Loucy (cell line): ENCODE measurements around the gene ASB10.

Source experiments
- H2AFZ ChIP-seq: fragments of 200-600 bp; sonication (generic); 2 replicates; pipeline ENCODE4 v1.6.0; 2016; ENCODE audit warnings: antibody characterized with exemption, mild to moderate bottlenecking, low read length, moderate library complexity
- H3F3A ChIP-seq: fragments of 200-600 bp; 2 replicates; pipeline ENCODE4 v1.6.0; 2016; ENCODE audit warnings: antibody characterized with exemption, low read depth, mild to moderate bottlenecking
- H3K27me3 ChIP-seq: fragments of 200-600 bp; sonication (generic); 2 replicates; pipeline ENCODE4 v1.6.1; 2014; ENCODE audit warnings: low read length, mild to moderate bottlenecking; ENCODE audit not compliant: insufficient read depth, poor library complexity, severe bottlenecking
- H3K36me3 ChIP-seq: fragments of 200-600 bp; sonication (generic); 2 replicates; pipeline ENCODE4 v1.6.1; 2016; ENCODE audit warnings: low read length; ENCODE audit not compliant: insufficient read depth
- H3K4me1 ChIP-seq: fragments of 200-600 bp; sonication (generic); 2 replicates; pipeline ENCODE4 v1.5.1; 2014; ENCODE audit warnings: low read length, mild to moderate bottlenecking; ENCODE audit not compliant: insufficient read depth, poor library complexity, severe bottlenecking
- H3K4me2 ChIP-seq: fragments of 200-600 bp; sonication (generic); 2 replicates; pipeline ENCODE4 v1.6.0; 2014; ENCODE audit warnings: antibody characterized with exemption, low read length, low read depth, mild to moderate bottlenecking; ENCODE audit not compliant: poor library complexity, severe bottlenecking
- H3K4me3 ChIP-seq: fragments of 200-600 bp; sonication (generic); 2 replicates; pipeline ENCODE4 v1.5.1; 2014; ENCODE audit warnings: low read length, mild to moderate bottlenecking, mixed read lengths; ENCODE audit not compliant: poor library complexity, severe bottlenecking
- H3K79me2 ChIP-seq: fragments of 200-600 bp; sonication (generic); 2 replicates; pipeline ENCODE4 v1.6.1; 2014; ENCODE audit warnings: low read length; ENCODE audit not compliant: insufficient read depth
- H3K9ac ChIP-seq: fragments of 200-600 bp; sonication (generic); 2 replicates; pipeline ENCODE4 v1.6.0; 2014; ENCODE audit warnings: mild to moderate bottlenecking, low read depth, low read length, moderate library complexity; ENCODE audit not compliant: poor library complexity, severe bottlenecking
- H3K9me2 ChIP-seq: fragments of 200-600 bp; sonication (generic); replicated peaks from 2 replicates; pipeline ENCODE4 v1.6.1; 2016; ENCODE audit warnings: low read depth, low read length, mixed read lengths
- H3K9me3 ChIP-seq: fragments of 200-600 bp; sonication (generic); 2 replicates; pipeline ENCODE4 v1.6.1; 2014; ENCODE audit warnings: mild to moderate bottlenecking, antibody characterized with exemption, low read length, low read depth; ENCODE audit not compliant: insufficient read depth
- H4K20me1 ChIP-seq: fragments of 200-600 bp; sonication (generic); 2 replicates; pipeline ENCODE4 v1.6.0; 2014; ENCODE audit warnings: antibody characterized with exemption, low read length, mild to moderate bottlenecking; ENCODE audit not compliant: insufficient read depth, poor library complexity, severe bottlenecking
- EZH2phosphoT487 ChIP-seq: fragments of 200-600 bp; IDR thresholded peaks from 2 replicates; pipeline ENCODE4 v1.6.1; 2018; ENCODE audit warnings: antibody characterized with exemption, mild to moderate bottlenecking, moderate library complexity, borderline replicate concordance
- TF ChIP-seq, protein P1 (sequence below): fragments of 200-600 bp; sonication (generic); conservative IDR thresholded peaks from 2 replicates; pipeline ENCODE4 v1.5.1; 2014; ENCODE audit warnings: mild to moderate bottlenecking, antibody characterized with exemption, low read length

The ASB10 gene

DNA sequence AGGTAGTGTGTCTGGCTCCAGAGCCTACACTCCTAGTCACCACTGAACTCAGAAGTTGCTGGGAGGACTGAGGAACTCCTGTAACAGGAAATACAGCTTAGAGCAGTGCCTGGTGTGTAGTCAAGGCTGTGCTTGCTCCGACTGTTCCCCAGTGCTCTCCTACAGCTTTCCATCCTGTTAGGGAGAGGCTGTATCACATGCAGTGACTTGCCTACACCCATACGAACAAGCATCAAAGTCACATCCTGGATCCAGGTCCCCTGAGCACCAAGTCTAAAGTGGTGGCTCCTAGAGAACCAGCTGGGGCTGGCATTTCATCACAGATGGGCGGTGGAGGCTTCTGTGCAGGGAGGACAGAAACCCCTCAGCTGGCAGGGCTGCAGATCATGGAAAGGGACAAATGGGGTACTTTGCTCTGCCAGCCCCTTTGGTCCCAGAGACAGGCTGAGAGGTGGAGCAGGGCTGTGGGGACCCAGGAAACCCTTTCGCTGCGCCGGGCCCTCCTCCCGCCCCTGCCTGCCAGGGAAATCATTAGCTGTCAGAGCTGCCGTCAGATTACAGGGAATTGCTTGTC, 7.7 kb downstream of the ASB10 start:
- Histone ChIP-seq H3K4me2 (no peak overlapping the region), H3K9me2 (no peaks in the 10 kb centered on the region), H3K9me3 (no peaks in the 10 kb centered on the region), H2AFZ (no peak overlapping the region), H3K9ac (no peak overlapping the region), H3K27me3 (no peaks in the 10 kb centered on the region), H4K20me1 (no peaks in the 10 kb centered on the region), H3K36me3 (no peaks in the 10 kb centered on the region), H3K79me2 (no peaks in the 10 kb centered on the region), H3K4me1 (no peaks in the 10 kb centered on the region), H3F3A (no peaks in the 10 kb centered on the region), H3K4me3 (no peak overlapping the region)
- TF ChIP-seq, protein P1, sequence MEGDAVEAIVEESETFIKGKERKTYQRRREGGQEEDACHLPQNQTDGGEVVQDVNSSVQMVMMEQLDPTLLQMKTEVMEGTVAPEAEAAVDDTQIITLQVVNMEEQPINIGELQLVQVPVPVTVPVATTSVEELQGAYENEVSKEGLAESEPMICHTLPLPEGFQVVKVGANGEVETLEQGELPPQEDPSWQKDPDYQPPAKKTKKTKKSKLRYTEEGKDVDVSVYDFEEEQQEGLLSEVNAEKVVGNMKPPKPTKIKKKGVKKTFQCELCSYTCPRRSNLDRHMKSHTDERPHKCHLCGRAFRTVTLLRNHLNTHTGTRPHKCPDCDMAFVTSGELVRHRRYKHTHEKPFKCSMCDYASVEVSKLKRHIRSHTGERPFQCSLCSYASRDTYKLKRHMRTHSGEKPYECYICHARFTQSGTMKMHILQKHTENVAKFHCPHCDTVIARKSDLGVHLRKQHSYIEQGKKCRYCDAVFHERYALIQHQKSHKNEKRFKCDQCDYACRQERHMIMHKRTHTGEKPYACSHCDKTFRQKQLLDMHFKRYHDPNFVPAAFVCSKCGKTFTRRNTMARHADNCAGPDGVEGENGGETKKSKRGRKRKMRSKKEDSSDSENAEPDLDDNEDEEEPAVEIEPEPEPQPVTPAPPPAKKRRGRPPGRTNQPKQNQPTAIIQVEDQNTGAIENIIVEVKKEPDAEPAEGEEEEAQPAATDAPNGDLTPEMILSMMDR = no peak
- TF ChIP-seq EZH2phosphoT487 = no peak

DNA sequence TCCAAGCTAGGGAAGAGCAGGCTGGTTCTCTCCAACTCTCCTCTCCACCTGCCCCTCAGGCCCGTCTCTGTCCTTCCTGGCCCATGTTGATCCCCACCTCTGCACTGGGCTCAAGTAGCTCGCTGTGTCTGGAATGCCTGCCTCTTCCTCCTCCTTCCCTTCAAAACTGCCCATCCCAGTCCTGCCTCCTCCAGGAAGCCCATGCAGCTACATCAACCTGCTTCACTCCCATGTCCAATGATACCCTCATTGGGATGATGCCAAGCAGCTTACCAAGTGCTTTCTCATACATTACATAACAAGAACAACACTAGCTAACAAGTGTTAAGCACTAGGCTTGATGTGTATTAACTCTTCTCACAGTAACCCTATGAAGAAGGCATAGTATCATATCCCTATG, 8.2 kb downstream of the ASB10 start:
- H4K20me1 ChIP-seq = no peaks in the 10 kb centered on the region
- H3K4me3 ChIP-seq = no peak overlapping the region
- H2AFZ ChIP-seq = no peak overlapping the region
- H3K36me3 ChIP-seq = no peaks in the 10 kb centered on the region
- H3K27me3 ChIP-seq = no peaks in the 10 kb centered on the region
- H3K9me3 ChIP-seq = no peaks in the 10 kb centered on the region
- no peaks in the 10 kb centered on the region for H3F3A ChIP-seq
- H3K4me2 ChIP-seq = no peak overlapping the region
- no peak for TF ChIP-seq EZH2phosphoT487
- TF ChIP-seq, protein P1 = no peak
- no peaks in the 10 kb centered on the region for H3K4me1 ChIP-seq
- H3K9ac ChIP-seq = no peak overlapping the region
- H3K9me2 ChIP-seq = no peaks in the 10 kb centered on the region
- no peaks in the 10 kb centered on the region for H3K79me2 ChIP-seq

DNA sequence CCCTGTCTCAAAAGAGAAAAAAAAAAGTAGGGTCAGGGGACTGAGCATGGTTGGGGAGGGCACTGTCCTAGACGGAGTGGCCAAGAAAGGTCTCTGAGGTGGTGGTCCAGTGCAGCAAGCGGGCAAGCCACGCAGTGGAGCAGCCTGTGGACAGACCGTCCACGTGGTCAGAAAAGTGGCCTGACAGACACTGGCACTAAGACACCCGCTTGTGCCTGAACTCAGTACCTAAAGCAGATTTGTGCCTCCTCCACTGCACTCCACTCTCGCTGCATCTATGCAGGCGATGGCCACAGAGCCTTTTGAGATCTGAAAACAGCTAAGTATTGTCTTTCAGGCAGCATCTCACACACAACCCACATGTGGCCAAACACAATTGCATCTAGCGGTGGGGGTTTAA, 8.8 kb downstream of the ASB10 start:
- TF ChIP-seq, protein P1 = no peak
- TF ChIP-seq EZH2phosphoT487 = no peak
- no peaks in the 10 kb centered on the region for H3K36me3 ChIP-seq
- no peak overlapping the region for H3K4me3 ChIP-seq
- no peaks in the 10 kb centered on the region for H3K79me2 ChIP-seq
- no peaks in the 10 kb centered on the region for H3F3A ChIP-seq
- H3K4me2 ChIP-seq = no peak overlapping the region
- no peak overlapping the region for H3K9ac ChIP-seq
- H4K20me1 ChIP-seq = no peaks in the 10 kb centered on the region
- H3K9me3 ChIP-seq = no peaks in the 10 kb centered on the region
- H3K4me1 ChIP-seq = no peaks in the 10 kb centered on the region
- no peak overlapping the region for H2AFZ ChIP-seq
- H3K27me3 ChIP-seq = no peaks in the 10 kb centered on the region
- H3K9me2 ChIP-seq = no peaks in the 10 kb centered on the region
